NT2/D1 (cell line): ENCODE results near the gene ITGA1.

ENCODE experiments used
- DNase-seq: peaks from one replicate; pipeline ENCODE4 v3.0.0-alpha.2; 2011; ENCODE audit warnings: low read depth, low spot score
- H3K27me3 ChIP-seq: 2 replicates; pipeline ENCODE4 v1.6.0; 2011; ENCODE audit warnings: mild to moderate bottlenecking; ENCODE audit not compliant: insufficient read length, insufficient read depth
- H3K36me3 ChIP-seq: 2 replicates; pipeline ENCODE4 v1.6.1; 2011; ENCODE audit warnings: mild to moderate bottlenecking, low read length, mixed read lengths; ENCODE audit not compliant: insufficient read depth, insufficient read length
- H3K4me1 ChIP-seq: 2 replicates; pipeline ENCODE4 v1.5.1; 2011; ENCODE audit not compliant: insufficient read depth, insufficient read length
- H3K4me3 ChIP-seq: 2 replicates; pipeline ENCODE4 v1.5.1; 2011; ENCODE audit warnings: low read depth; ENCODE audit not compliant: insufficient read length
- H3K9ac ChIP-seq: 2 replicates; pipeline ENCODE4 v1.6.0; 2011; ENCODE audit warnings: low read depth; ENCODE audit not compliant: insufficient read length
- H3K9me3 ChIP-seq: 2 replicates; pipeline ENCODE4 v1.5.1; 2011; ENCODE audit warnings: mild to moderate bottlenecking, low read length; ENCODE audit not compliant: insufficient read depth
- SUZ12 ChIP-seq: IDR thresholded peaks from 2 replicates; pipeline ENCODE4 v1.6.1; 2011; ENCODE audit not compliant: insufficient read length, insufficient read depth; ENCODE audit errors: extremely low read depth
- YY1 ChIP-seq: IDR thresholded peaks from 2 replicates; pipeline ENCODE4 v1.6.1; 2011; ENCODE audit not compliant: insufficient read length, insufficient read depth
- ZNF274 ChIP-seq: IDR thresholded peaks from 2 replicates; pipeline ENCODE4 v1.6.1; 2011; ENCODE audit warnings: mild to moderate bottlenecking, low read depth, low read length

ITGA1 gene

DNA sequence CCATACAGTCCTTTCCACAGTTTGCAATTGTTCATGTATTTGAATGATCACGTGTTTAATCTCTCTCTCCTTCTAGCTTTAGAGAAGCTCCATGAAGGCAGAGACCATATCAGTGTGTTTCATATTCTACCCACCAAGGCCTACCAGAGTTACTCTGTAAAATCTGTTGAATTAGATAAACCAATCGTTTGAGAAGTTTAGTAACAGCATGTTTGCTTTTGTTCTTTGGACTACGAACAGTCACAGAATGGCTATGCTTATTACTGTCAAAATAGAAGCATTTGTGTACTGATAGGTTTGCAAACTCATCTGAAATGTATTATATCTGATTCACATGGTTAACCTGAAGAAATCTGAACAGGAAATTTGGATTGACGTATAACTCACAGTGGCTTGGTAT, 93.8 kb downstream of the ITGA1 start:
- TF ChIP-seq ZNF274 (no peak), YY1 (no peak), SUZ12 (no peak)
- no peak for DNase-seq
- no peaks in the 10 kb centered on the region for H3K36me3 ChIP-seq
- no peaks in the 10 kb centered on the region for H3K4me1 ChIP-seq
- no peaks in the 10 kb centered on the region for H3K9me3 ChIP-seq
- H3K27me3 ChIP-seq: no peaks in the 10 kb centered on the region
- no peak overlapping the region for H3K4me3 ChIP-seq
- H3K9ac ChIP-seq: no peak overlapping the region

DNA sequence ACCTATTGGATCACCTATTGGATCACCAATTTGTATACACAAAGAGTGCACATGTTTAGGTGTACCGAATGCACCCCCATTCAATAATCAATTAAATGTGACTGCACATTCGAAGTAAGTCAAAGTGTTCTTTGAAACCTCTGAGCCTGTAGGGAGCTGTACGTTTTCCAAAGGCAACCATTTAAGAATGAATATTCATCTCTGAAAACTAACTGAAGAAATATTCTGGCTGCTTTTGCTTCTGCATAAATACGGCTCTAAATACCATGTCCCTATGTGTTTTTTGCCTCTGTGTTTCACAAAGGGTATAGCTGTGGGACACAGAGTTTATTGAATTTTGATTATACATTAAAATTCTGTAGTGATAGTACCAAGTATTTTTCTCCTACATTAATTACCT, 95.4 kb downstream of the ITGA1 start:
- H3K27me3 ChIP-seq: no peaks in the 10 kb centered on the region

DNA sequence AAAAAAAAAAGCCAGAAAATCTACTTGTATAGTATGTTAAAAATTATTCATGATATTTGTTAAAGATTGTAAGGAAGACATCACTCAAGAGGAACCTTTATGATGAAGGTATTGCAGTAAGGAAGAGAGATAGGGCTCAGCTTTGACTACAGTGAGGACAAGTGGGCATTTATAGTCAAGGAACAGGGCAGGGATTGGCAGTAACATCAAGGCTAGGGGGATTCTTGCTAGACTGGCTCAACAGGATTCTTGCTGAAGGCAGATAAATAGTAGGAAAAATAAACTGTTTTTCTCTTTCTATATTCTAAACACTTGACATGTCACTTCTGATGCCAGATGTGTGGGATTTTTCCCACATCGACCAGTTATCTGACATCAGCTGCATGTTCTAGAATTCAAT, 96.7 kb downstream of the ITGA1 start:
- H3K4me1 ChIP-seq: no peaks in the 10 kb centered on the region
- no peak overlapping the region for H3K4me3 ChIP-seq
- TF ChIP-seq SUZ12: no peak
- peaks cover 3% of the 10 kb centered on the region for H3K36me3 ChIP-seq
- no peak for DNase-seq
- H3K9ac ChIP-seq: no peak overlapping the region
- no peaks in the 10 kb centered on the region for H3K9me3 ChIP-seq
- no peaks in the 10 kb centered on the region for H3K27me3 ChIP-seq

More for the DNA sequence above, 95.4 kb downstream of the ITGA1 start:
- no peak overlapping the region for H3K4me3 ChIP-seq
- no peak for DNase-seq
- no peak for TF ChIP-seq SUZ12
- no peak for TF ChIP-seq YY1
- TF ChIP-seq ZNF274: no peak
- no peaks in the 10 kb centered on the region for H3K36me3 ChIP-seq
- H3K4me1 ChIP-seq: no peaks in the 10 kb centered on the region
- no peak overlapping the region for H3K9ac ChIP-seq
- no peaks in the 10 kb centered on the region for H3K9me3 ChIP-seq

DNA sequence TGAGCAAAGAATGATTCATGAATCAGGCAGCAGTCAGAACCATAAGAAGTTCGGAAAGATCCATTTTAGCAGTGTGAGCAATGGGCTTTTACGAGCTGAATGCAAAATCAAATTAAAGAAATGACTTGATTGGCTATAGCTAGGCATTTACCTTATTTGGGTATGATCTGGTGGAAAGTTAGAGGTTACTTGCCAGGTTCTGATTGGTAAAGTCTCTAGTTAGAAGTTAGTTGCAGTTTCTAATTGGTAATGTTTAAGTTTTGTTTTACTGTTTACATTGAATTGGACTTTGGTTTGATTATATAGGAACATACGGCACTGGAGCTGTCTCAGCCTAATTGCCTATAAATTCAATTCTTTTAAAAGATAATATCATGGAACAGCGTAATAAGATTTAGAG, 97.9 kb downstream of the ITGA1 start:
- Histone ChIP-seq H3K4me1 (no peaks in the 10 kb centered on the region), H3K36me3 (peaks cover 3% of the 10 kb centered on the region), H3K4me3 (no peak overlapping the region), H3K9ac (no peak overlapping the region), H3K27me3 (no peaks in the 10 kb centered on the region), H3K9me3 (no peaks in the 10 kb centered on the region)
- TF ChIP-seq SUZ12 (no peak), YY1 (no peak), ZNF274 (no peak)
- DNase-seq: no peak

DNA sequence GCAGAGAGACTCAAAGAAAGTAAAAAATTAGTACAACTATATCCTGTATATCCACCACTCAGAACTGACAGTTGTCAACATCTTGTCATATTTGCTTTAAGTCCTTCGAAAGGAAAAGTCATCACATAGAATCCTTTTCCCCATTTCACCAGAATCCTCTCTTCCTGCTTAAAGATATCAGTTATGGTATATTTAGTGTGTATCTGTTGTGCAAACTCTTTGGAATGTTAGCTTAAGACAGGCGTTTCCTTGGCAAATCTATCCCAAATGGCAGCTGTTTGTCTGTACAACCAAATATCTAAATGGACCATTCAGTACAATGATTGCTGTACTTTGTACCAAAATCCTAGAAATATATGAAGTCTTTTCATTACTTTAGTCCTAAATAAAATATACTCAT, 98.5 kb downstream of the ITGA1 start:
- Histone ChIP-seq H3K4me3 (no peak overlapping the region), H3K27me3 (no peaks in the 10 kb centered on the region), H3K4me1 (no peaks in the 10 kb centered on the region), H3K9me3 (no peaks in the 10 kb centered on the region), H3K36me3 (peaks cover 3% of the 10 kb centered on the region), H3K9ac (no peak overlapping the region)
- no peak for TF ChIP-seq ZNF274
- TF ChIP-seq SUZ12: no peak
- TF ChIP-seq YY1: no peak
- no peak for DNase-seq

DNA sequence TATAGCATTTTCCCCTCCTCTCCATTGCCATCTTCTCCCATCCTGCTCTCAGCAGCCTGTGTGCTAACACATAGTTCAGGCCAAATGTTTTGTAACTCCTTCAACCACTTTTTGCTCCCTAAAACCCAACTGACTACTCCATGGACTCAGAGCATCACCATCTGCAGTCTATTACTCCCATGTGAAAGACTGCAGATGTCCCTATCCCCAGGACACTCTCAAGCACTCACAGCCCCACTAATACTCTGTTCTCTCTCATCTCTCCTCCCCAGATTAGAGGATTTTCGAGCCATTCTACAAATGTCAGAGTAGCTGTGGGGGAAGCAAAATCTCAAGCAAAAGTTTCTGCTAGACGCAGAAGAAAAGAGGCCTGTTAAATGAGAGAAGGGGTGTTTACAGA, 99.3 kb downstream of the ITGA1 start:
- Histone ChIP-seq H3K9me3 (no peaks in the 10 kb centered on the region), H3K9ac (no peak overlapping the region), H3K4me1 (no peaks in the 10 kb centered on the region), H3K36me3 (peaks cover 3% of the 10 kb centered on the region), H3K27me3 (no peaks in the 10 kb centered on the region), H3K4me3 (no peak overlapping the region)
- no peak for TF ChIP-seq ZNF274
- no peak for TF ChIP-seq SUZ12
- TF ChIP-seq YY1: no peak
- DNase-seq: no peak

DNA sequence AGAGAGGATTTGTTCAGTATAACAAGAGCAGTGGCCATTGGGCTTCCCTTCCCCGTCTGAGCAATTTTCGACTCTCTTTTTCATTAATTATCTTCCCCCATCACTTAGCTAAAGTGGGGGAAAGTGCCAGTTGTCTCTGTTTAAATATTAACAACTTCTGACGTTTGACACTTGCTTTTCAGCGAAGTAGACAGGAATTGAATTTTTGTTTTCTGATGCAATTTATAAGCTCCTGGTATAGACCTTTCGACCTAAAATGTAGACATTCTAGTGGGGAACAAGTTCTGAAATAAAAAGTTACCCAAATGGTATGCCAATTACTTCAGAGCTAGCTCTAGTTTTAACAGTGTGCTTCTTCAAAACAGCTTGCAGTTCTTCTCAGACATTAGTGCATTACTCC, 100.6 kb downstream of the ITGA1 start:
- H3K9ac ChIP-seq: no peak overlapping the region
- peaks cover 3% of the 10 kb centered on the region for H3K36me3 ChIP-seq
- no peaks in the 10 kb centered on the region for H3K9me3 ChIP-seq
- no peak for DNase-seq
- TF ChIP-seq YY1 (no peak), ZNF274 (no peak), SUZ12 (no peak)
- no peak overlapping the region for H3K4me3 ChIP-seq
- no peaks in the 10 kb centered on the region for H3K27me3 ChIP-seq
- H3K4me1 ChIP-seq: no peaks in the 10 kb centered on the region
